HG03378 (cell line): ENCODE results near the gene IL10RA.
"Not testable (repeated sequence)": the region's sequence is repeated elsewhere in the genome, so short reads cannot be mapped to it uniquely, and the experiment has no call there.

Experiments used
- ATAC-seq: cut with Tn5 transposase; IDR thresholded peaks from one replicate; pipeline ENCODE4 v1.9.1; 2021; ENCODE audit warnings: mild to moderate bottlenecking, moderate library complexity; ENCODE audit not compliant: unreplicated experiment

The IL10RA gene

DNA sequence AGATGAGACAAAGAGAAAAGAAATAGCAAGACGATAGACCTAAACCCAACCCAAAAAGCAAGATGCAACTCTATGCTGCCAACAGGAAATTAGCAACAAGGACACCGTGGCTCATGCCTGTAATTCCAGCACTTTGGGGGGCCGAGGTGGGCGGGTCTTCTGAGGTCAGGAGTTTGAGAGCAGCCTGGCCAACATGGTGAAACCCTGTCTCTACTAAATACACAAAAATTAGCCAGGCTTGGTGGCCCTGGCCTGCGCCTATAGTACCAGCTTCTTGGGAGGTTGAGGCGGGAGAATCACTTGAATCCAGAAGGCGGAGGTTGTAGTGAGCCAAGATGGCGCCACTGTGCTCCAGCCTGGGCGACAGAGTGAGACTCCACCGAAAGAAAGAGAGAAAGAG, 24.3 kb upstream of the IL10RA start:
- ATAC-seq = no peak

DNA sequence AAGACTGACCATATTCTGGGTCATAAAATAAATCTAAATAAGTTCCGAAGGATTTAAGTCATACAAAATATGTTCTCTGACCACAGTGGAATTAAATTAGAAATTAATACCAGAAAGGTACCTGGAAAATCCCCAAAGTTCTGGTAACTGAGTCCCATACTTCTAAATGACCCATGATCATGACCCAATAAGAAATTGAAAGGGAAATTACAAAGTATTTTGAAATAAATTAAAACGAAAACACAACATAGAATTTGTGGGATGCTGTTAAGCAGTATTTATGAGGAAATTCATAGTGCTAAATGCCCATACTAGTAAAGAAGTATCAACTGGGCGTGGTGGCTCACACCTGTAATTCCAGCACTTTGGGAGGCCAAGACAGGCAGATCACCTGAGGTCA, 23.4 kb upstream of the IL10RA start:
- no peak for ATAC-seq

DNA sequence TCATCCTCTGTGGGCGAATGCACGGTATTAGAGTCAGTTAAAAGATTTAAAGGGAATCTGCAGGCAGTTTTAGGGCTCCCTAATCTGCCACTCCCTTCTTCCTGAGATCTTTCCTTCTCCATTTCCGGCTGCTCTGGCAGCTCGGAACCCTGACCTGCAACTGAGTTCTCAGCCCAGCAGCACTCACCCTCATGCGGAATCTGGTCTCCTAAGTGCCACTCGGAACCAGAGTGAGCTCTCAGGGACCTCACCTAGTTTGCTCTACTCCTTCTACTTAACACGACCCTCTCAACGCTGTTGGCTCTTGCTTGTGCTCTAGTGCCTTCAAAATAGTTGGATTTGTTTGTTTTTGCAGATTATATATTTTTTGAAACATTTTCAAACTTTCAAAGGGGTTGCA, 19.3 kb upstream of the IL10RA start:
- ATAC-seq = no peak

DNA sequence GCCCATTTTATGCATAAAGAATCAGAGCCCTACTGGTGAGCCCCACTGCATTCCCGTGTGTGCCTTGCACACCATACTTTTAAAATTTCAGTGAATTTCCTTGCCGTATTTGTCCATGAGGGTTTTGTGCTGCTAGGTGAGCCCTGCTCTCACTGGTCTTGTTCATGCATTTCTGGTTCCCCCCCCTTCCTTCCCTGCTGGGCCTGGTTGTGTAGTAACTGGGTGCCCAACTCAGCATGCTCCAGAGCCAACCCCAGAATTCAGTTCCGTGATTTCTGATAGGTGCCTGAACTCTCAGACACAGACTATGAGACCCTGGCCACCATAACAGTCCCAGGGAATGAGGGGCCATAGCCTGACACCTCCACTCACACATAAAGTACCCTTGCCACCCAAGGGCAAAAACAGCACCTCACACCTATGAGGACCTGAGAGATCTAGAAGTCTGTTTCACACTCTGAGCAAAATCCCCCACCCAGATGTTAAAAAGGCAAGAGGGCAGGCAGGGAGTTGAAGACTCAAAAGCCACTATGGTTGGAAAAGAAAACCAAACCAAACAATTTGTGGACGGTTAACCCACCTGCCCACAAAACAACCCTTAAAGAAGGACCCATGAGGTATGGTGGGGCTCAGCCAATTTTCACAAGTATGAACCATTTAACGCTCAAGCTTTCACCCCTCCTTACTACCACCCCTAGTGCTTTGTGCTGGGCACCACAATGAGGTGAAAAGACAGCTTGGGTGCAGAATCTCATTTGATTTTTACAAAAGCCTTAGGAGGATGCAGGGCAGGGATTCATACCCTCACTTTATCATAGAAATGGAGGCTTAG, 16.8 kb upstream of the IL10RA start:
- no peak for ATAC-seq

DNA sequence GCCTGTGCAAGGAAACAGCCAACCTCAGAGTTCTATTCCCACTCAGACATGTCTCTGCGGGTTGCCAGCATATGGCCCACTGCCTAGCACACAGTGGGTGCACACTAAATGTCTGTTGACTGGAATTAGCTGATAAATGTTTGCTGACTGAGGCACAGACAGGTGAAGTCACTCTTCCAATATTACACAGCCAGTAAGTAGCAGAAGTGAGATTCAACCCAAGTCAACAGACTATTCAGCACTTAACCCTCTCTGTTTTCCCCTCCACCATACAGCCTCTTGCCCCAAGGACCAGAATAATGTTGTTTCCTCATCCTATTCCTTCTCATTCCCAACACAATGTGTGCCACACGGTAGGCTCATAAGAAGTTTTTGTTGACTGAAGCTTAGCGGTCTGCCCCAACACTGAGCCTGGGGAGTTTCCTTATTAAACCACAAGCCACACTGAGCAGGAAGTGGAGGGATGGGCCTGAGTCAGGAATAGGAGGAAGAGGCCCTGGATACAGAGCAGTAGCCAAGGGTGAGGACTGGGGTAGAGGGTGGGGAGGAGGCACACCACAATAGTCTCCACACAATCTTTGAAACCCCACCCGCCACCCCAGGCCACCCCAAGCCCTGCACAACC, 15.7 kb upstream of the IL10RA start:
- ATAC-seq = no peak

DNA sequence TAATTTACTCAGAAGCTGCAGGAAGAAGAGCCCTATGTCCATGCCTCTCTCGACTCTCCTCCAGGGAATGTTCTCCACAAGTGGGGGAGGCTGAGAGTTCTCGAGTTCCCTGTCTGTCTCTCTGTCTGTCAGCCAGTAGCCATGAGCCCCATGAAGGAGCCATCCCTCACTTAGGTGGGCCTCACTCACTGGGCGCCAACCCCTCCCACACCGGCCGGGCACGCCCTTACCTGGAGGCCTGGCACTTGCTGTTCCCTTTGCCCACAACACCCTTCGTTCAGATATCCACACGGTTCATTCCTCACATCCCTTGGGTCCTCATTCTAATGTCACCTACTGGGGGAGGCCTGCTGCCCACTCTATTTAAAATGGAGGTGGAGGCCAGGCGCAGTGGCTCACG, 14.2 kb upstream of the IL10RA start:
- ATAC-seq = no peak

DNA sequence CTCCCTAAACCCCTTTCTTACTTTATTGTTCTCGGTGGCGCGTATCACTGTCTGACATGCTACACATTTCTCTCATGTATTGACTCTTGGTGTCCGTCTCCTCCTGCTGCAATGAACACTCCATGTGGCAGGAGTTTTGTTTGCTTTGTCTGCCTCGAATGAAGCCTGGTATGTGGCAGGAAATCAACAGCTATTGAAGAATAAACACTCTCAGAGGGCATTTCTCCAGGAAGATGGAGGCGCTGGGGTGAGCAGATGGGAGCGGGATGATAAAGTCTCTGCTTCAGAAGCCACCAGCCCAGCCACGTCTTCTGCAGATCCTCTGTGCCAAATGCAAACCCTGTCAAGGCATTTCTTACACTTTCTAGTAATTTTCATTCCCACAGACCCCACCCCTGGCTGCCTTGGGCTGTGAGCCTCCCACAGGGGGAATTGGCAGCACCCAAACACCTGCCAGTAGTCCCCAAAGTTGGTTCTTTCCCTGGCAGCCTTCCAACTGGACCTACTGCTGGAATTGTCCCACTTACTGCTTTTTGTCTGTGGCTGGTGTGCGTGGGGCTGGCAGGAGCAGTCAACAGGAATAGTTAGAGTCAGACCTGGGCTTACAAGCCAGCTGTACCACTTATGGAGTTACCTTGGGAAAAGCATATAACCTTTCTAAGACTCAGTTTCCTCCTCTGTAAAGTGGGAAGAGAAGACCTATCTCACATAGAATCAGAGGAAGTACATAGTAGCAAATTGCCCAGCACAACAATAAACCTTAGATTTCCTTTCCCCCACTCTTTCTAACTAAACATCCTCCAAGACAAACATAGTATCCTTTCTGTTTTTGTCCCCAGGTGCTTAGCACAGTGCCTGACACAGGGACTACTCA, 13.3 kb upstream of the IL10RA start:
- no peak for ATAC-seq

DNA sequence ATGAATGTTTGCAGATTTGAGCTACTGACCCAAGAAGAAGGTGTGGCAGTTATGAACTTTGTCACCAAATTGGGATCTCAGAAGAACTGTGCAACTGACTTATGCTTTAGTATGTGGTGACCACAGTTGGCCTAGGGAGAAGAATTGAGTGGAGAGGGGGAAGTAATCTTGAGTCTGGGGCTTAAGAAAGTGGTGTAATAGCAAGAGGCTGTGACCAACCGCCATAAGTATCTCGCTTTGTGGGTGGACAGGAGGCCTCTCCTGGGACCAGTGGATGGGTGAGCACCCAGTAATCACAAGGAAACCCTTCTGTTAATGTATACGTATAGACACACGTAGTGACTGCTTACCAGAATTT, 12.7 kb upstream of the IL10RA start:
- no peak for ATAC-seq

DNA sequence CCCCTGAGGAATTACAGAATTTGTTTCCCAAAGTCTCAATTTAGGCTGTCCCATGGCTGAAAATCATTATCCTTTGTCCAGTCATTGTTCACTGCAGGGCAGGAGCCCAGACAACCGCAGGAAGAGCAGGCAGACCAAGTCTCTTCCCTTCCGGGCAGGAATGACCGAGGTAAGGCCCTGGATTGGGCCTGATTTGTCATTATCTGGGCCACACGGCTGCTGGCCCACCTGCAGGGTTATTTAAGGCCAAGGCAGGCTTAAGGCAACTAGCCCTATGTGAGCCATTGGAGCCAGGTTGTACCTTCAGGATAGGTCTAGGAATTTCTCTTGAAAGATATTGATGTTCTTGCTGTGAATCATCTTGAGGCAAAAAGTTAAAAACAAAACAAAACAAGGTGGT, 9.7 kb upstream of the IL10RA start:
- no peak for ATAC-seq

DNA sequence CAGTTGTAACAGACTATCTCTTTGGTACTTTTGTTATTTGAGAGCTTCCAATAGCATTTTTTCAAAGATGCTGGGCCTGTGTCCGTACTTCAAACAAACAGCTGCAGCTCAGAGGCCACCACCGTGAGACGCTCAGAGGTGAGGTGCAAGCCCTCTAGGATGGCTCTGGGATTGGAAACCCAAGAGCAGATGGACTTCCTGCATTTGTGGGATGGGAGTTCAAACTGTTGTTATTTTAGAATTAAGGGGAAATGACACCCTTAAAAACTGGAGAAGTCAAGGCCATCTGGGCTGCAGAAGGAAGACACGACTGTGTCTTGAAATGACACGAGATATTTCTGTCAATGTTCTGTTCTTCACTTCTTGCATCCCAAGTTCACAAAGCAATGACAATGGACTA, 9.2 kb upstream of the IL10RA start:
- ATAC-seq = no peak

DNA sequence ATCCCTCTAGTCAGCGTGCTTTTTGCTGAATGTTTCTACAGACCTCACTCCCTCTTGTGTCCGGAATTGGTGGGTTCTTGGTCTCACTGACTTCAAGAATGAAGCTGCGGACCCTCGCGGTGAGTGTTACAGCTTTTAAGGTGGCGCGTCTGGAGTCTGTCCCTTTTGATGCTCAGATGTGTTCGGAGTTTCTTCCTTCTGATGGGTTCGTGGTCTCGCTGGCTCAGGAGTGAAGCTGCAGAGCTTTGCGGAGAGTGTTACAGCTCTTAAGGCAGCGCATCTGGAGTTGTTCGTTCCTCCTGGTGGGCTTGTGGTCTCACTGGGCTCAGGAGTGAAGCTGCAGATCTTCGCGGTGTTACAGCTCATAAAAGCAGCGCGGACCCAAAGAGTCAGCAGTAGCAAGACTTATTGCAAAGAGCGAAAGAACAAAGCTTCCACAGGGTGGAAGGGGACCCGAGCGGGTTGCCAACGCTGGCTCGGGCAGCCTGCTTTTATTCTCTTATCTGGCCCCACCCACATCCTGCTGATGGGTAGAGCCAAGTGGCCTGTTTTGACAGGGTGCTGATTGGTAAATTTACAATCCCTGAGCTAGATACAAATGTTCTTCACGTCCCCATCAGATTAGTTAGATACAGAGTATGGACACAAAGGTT, 8.5 kb upstream of the IL10RA start:
- ATAC-seq = not testable (repeated sequence)

DNA sequence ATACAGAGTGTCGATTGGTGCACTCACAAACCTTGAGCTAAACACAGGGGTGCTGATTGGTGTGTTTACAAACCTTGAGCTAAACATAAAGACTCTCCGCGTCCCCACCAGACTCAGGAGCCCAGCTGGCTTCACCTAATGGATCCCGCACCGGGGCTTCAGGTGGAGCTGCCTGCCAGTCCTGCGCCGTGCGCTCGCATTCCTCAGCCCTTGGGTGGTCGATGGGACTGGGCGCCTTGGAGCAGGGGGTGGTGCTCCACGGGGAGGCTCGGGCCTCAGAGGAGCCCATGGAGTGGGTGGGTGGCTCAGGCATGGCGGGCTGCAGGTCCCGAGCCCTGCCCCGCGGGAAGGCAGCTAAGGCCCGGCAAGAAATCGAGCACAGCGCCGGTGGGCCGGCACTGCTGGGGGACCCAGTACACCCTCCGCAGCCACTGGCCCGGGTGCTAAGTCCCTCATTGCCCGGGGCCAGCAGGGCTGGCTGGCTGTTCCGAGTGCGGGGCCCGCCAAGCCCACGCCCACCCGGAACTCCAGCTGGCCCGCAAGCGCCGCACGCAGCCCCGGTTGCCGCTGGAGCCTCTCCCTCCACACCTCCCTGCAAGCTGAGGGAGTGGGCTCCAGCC, 7.8 kb upstream of the IL10RA start:
- not testable (repeated sequence) for ATAC-seq

DNA sequence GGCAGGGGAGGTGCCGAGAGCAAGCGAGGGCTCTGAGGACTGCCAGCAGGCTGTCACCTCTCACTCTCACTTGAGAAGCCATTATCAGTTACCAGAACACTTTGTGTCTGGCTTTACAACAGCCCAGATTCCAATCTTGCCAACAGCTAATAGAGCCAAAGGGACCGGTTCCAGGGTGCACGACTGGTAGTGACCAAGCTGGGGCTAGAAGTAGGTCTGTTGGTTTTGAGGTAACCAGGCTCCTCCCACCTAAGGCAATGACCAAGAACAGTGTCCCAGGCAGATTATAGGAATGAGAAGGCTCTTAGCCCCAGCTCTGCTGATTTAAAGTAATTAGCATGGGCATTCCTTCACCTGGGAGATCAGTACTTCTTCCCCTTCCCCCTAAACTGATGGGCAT, 7.2 kb upstream of the IL10RA start:
- no peak for ATAC-seq

DNA sequence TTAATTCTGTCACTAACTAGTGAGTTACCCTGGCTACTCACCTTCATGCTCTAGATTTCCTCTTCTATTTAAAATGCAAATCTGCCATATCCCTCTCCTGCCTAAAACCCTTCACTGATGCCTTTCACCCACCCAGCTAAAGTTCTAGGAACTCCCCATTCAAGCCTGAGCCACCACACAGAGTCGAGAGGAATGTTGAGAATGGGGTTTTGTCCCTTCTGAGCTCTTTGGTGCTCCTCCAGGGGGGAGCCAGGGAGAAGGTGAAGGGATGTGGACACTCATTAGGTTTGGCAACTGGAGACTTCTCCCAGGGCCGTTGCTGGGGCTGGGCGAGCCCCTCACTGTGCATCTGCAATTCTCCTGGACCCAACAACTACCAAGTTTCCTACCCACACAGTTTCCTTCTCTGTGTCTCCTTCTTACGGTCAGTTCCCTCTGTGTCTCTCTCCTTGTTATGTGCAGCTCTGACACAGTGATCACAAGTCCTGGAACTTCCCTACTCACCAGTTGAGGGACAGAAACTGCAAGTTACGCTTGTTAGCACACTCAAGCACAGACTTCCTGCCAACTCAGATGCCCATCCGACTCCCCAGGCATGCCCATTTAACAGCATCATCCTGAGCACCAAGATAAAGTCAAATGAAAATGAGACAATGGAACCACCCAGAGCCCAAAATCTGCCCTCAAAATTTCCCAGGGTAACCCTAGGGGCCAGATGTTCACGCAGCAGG, 6.5 kb upstream of the IL10RA start:
- ATAC-seq = peak; percentile 68

DNA sequence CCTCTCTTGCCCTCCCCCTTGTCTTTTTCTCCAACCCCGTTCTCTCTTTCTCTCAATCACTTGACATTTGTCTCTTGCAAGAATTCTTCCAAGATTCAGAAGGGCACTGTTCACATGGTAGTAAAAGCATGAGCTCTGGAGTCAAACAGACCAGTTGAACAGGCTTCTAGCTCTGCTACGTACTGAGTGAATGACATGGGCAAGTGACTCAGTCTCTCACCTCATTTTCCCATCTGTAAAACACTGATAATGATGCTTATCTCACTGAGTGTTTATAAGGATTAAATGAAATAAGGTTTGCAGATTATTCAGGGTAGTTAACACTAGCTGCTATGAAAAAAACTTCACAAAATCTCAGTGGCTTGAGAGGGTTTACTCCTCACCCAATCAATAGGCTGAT, 5.9 kb upstream of the IL10RA start:
- ATAC-seq = no peak

DNA sequence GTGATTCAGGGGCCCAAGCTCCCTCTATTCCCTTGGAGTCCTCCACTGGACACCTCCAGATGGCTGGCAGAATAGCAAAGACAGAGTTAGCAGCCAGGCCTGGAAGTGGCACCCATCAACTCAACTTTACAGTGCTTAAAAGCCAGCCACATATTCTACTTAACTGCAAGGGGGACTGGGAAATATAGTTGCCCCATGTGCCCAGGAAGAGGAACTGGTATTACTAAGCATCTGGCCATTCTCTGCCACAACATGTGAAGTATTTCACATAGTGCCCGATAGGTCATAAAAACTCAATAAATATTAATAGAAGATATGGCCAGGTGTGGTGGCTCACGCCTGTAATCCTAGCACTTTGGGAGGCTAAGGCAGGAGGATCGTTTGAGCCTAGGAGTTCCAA, 5.5 kb upstream of the IL10RA start:
- ATAC-seq = no peak

DNA sequence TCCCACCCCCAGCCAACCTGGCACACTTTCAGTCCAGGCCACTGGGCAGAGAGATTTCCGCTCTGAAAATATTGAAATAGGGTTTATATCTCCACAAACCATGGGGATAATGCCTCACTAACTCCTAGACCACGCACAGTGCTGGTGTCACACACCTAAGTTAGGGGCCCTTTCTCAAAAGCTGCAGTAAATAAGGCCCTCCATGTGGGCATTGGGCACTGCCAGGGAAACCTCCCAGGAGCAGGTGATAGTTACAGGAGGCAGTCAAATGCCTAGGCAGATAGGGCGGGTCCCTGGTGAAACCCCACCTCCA, 3.1 kb upstream of the IL10RA start:
- no peak for ATAC-seq

DNA sequence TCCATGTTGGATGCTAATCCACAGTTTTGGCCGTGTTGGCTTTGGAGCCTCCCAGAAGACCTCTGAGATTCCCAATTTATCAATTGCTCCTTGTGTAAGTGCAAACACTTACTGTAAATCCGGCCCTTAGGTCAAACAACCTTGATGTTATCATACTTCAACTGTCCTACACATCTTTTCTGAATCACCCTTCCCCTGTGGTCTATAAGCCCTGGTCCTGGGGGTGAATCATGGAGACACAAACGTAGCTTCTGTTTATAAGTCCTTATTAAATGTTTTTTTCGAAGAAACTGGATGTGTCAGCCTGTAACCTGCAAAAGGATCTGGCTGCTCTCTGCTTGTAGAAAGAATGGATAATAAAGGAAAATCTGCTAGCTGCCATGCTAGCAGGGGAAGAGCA, 1.7 kb upstream of the IL10RA start:
- no peak for ATAC-seq

DNA sequence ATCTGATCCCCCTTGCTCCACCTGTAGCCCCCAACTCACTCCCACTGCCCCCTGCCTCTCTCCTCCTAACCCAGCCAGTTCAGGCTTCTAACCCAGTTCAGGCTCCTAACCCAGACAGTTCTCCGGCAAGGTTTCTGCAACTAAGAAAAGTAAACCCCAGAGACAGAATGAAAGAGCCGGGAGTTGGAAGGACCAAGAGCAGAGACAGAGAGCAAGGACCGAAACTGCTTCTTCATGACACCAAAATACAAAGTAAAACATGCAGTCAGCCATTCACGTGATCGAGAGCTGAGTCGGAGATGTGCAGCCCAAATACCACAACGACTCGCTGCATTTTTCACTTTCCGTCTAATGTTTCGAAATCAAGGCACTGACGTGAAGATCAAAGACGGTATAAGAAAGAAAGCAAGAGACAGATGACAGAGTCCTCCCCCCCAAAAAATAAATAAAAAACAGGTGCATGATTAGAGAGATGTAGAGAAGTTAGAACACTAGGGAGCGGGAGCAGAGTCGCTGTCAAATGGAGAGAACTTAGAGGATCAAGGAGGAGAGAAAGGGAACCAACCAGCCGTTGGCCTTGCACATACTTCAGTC, 884 bp downstream of the IL10RA start:
- peak; percentile 52 for ATAC-seq
